CD4-positive, alpha-beta T cell (primary cell): ENCODE measurements around the gene CHL1. TPM values are rescaled to one million over a fixed set of nuclear protein-coding genes. Genes with fewer than 3 reads are reported as not detected.

Source experiments
- ATAC-seq: fragments of 200-7000 bp; cut with Tn5 transposase; one replicate; pipeline ENCODE4 v1.10.0; 2022; ENCODE audit warnings: mild to moderate bottlenecking; ENCODE audit not compliant: poor library complexity
- CTCF ChIA-PET: fragments of 350-600 bp; sonication (Branson Sonifier 250); formaldehyde crosslinking; loops from one replicate; lab custom pipeline; 2021; ENCODE audit warnings: antibody characterized with exemption, inconsistent platforms; lab: Charles Lee
- POLR2A ChIA-PET: fragments of 350-600 bp; sonication (Branson Sonifier 250); formaldehyde crosslinking; loops from one replicate; lab custom pipeline; 2021; ENCODE audit warnings: antibody characterized with exemption, inconsistent platforms; lab: Charles Lee
- DNase-seq, 14 experiments: peaks; one replicate each; pipeline ENCODE4 v3.0.0-alpha.2; 2013 to 2020; ENCODE audit warnings: mixed read lengths in 2 of 14
- H3K27ac ChIP-seq, 2 donors: one replicate each; pipeline versions ENCODE4 v1.5.1 to v1.7.0; 2013; ENCODE audit warnings: low read length in 2 of 2, low read depth in 1 of 2, mild to moderate bottlenecking in 1 of 2
- H3K27me3 ChIP-seq, 2 experiments: 1 replicate in 1 of 2; 2 replicates in 1 of 2; pipeline versions ENCODE4 v1.6.1 to v1.7.0; 2013; ENCODE audit warnings: low read length in 2 of 2, control low read depth in 1 of 2, mild to moderate bottlenecking in 1 of 2, moderate library complexity in 1 of 2; ENCODE audit not compliant: insufficient read depth in 2 of 2, control insufficient read depth in 1 of 2
- H3K36me3 ChIP-seq: one replicate; pipeline ENCODE4 v1.6.1; 2013; ENCODE audit warnings: low read length, control low read depth; ENCODE audit not compliant: insufficient read depth
- H3K4me1 ChIP-seq: one replicate; pipeline ENCODE4 v1.6.1; 2013; ENCODE audit warnings: low read length, control low read depth; ENCODE audit not compliant: insufficient read depth
- H3K4me3 ChIP-seq: one replicate; pipeline ENCODE4 v1.5.1; 2013; ENCODE audit warnings: mild to moderate bottlenecking, low read length, moderate library complexity
- H3K9me3 ChIP-seq, 2 experiments: 1 replicate in 1 of 2; 2 replicates in 1 of 2; pipeline versions ENCODE4 v1.6.1 to v1.7.0; 2013; ENCODE audit warnings: low read length in 2 of 2, mild to moderate bottlenecking in 2 of 2, control low read depth in 1 of 2, moderate library complexity in 1 of 2; ENCODE audit not compliant: control insufficient read depth in 1 of 2, insufficient read depth in 1 of 2
- H3K27ac Mint-ChIP-seq: one replicate; pipeline ENCODE4 v1.8.0; 2020; ENCODE audit warnings: mixed read lengths
- H3K27me3 Mint-ChIP-seq: one replicate; pipeline ENCODE4 v1.8.0; 2021; ENCODE audit warnings: mixed read lengths
- H3K36me3 Mint-ChIP-seq: one replicate; pipeline ENCODE4 v1.8.0; 2021; ENCODE audit warnings: low read depth, mixed read lengths
- H3K4me1 Mint-ChIP-seq: one replicate; pipeline ENCODE4 v1.8.0; 2021; ENCODE audit warnings: low read depth, mixed read lengths
- H3K4me3 Mint-ChIP-seq: one replicate; pipeline ENCODE4 v1.8.0; 2020; ENCODE audit warnings: mild to moderate bottlenecking, mixed read lengths
- H3K9me3 Mint-ChIP-seq: one replicate; pipeline ENCODE4 v1.8.0; 2020; ENCODE audit warnings: mixed read lengths
- CTCF ChIP-seq: fragments of 200-600 bp; IDR thresholded peaks from one replicate; pipeline ENCODE4 v1.8.0; 2022; ENCODE audit warnings: antibody characterized with exemption, mild to moderate bottlenecking
- intact Hi-C, 2 experiments: fragments of 100-400 bp; cut with DNase I in 1 of 2; cut with micrococcal nuclease in 1 of 2; formaldehyde crosslinking; loops; one replicate each; pipeline versions ENCODE4 v1.15.1 to v1.9.0; 2023 to 2025; cut with DNase I, micrococcal nuclease
- total RNA-seq, 174 experiments: library from RNA in 2 of 174; stranded (reverse) in 2 of 174; gene quantifications; one replicate each; pipeline ENCODE4 v1.2.3 and lab custom pipeline; 2021 to 2026

The CHL1 gene
- total RNA-seq, 2 experiments from 2014 or later = not detected

- CTCF ChIA-PET = no interaction called here
- TF ChIP-seq CTCF = no peak
- intact Hi-C loops = no loop called here
Measured at GRCh38 chr3:445960-446359, 249.4 kb downstream of the CHL1 start.

GRCh38 chr3:447671-448070, 251.1 kb downstream of the CHL1 start:
- no peak overlapping the region for H3K4me3 Mint-ChIP-seq
- intact Hi-C loops = no loop called here
- CTCF ChIA-PET = no interaction called here
- H3K4me1 ChIP-seq = no peaks in the 10 kb centered on the region
- H3K4me3 ChIP-seq = no peak overlapping the region
- no peak for ATAC-seq
- POLR2A ChIA-PET = no interaction called here
- H3K36me3 Mint-ChIP-seq = no peaks in the 10 kb centered on the region
- H3K9me3 Mint-ChIP-seq = peaks cover 4% of the 10 kb centered on the region
- no peak for DNase-seq
- no peak for TF ChIP-seq CTCF
- no peaks in the 10 kb centered on the region for H3K9me3 ChIP-seq
- H3K36me3 ChIP-seq = no peaks in the 10 kb centered on the region
- H3K27me3 Mint-ChIP-seq = no peaks in the 10 kb centered on the region
- H3K27ac ChIP-seq = no peak overlapping the region
- H3K4me1 Mint-ChIP-seq = no peaks in the 10 kb centered on the region
- H3K27me3 ChIP-seq = no peaks in the 10 kb centered on the region
- no peak overlapping the region for H3K27ac Mint-ChIP-seq

More at GRCh38 chr3:445960-446359, 249.4 kb downstream of the CHL1 start:
- no peaks in the 10 kb centered on the region for H3K36me3 ChIP-seq
- H3K4me3 Mint-ChIP-seq = no peak overlapping the region
- no peaks in the 10 kb centered on the region for H3K27me3 ChIP-seq
- no peaks in the 10 kb centered on the region for H3K4me1 ChIP-seq
- H3K36me3 Mint-ChIP-seq = no peaks in the 10 kb centered on the region
- POLR2A ChIA-PET = no interaction called here
- H3K4me3 ChIP-seq = no peak overlapping the region
- no peaks in the 10 kb centered on the region for H3K4me1 Mint-ChIP-seq
- no peaks in the 10 kb centered on the region for H3K27me3 Mint-ChIP-seq
- H3K27ac Mint-ChIP-seq = no peak overlapping the region
- no peaks in the 10 kb centered on the region for H3K9me3 ChIP-seq
- no peak for DNase-seq
- H3K9me3 Mint-ChIP-seq = peaks cover 4% of the 10 kb centered on the region
- no peak for ATAC-seq
- H3K27ac ChIP-seq = no peak overlapping the region

- H3K4me1 Mint-ChIP-seq = no peaks in the 10 kb centered on the region
- no peak for ATAC-seq
- no peak for DNase-seq
- POLR2A ChIA-PET = no interaction called here
- Histone ChIP-seq H3K4me1 (no peaks in the 10 kb centered on the region), H3K27me3 (no peaks in the 10 kb centered on the region), H3K4me3 (no peak overlapping the region), H3K36me3 (no peaks in the 10 kb centered on the region), H3K27ac (no peak overlapping the region), H3K9me3 (no peaks in the 10 kb centered on the region)
- intact Hi-C loops = no loop called here
- TF ChIP-seq CTCF = no peak
- CTCF ChIA-PET = no interaction called here
- no peaks in the 10 kb centered on the region for H3K27me3 Mint-ChIP-seq
- no peaks in the 10 kb centered on the region for H3K36me3 Mint-ChIP-seq
- no peak overlapping the region for H3K27ac Mint-ChIP-seq
- H3K9me3 Mint-ChIP-seq = peaks cover 4% of the 10 kb centered on the region
- no peak overlapping the region for H3K4me3 Mint-ChIP-seq
Measured at GRCh38 chr3:449711-450110, 253.1 kb downstream of the CHL1 start.
